H4 (cell line): ENCODE results near the gene SYT12. TPM values are rescaled to one million over a fixed set of nuclear protein-coding genes. Genes with fewer than 3 reads are reported as not detected.
"Not testable (repeated sequence)": the region's sequence is repeated elsewhere in the genome, so short reads cannot be mapped to it uniquely, and the experiment has no call there.

ENCODE experiments used
- DNase-seq: peaks from one replicate; pipeline ENCODE4 v3.0.0-alpha.2; 2015; ENCODE audit warnings: low spot score
- total RNA-seq: library from RNA; depleted of rRNA; stranded (reverse); fragments of >200 nt; shearing (Covaris generic); gene quantifications from 2 replicates; pipeline ENCODE4 v1.2.3, GENCODE V29; 2014

Gene SYT12
- total RNA-seq, 1 experiment from 2014 or later = not detected

DNA sequence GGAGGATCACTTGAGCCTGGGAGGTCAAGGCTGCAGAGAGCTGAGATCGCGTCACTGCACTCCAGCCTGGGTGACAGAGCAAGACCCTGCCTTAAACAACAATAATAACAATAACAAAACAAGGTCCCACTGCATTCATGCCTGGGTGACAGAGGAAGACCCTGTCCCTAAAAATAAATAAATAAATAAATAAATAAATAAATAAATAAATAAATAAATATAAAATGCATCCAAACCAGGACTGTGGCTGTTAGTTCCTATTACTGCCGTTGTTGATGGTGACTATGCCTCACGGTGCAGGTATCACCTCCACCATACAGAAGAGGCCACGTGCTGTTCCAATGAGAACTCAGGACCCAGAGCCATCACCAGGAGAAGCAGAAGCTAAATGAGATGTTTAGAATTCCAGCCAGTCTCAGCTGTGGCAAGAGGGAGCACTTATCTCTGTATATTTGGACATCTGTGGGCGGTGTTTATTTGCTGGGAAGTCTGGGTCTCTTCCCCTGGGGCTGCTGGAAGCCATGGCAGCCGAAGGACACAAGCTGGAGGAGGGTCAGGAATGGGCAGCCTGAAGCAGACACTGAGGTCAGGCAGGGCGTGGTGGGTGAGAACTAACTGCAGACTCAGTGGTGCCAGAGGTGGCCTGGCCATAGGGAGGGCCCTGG is 26.2 kb upstream of the SYT12 start:
- DNase-seq = peak; percentile 44

DNA sequence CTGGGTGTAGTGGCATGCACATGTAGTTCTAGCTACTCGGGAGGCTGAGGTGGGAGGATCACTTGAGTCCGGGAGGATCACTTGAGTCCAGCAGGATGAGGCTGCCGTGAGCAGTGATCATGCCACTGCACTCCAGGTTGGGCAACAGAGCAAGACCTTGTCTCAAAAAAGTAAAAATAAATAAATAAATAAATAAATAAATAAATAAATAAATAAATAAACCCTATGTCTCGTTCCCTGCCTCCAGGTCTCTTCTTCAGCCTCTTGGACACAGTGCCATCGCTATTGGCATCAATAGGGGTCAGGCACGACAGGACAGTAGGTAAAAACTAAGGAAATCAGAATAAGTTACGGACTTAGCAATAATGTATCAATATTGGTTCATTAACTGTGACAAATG is 23.4 kb upstream of the SYT12 start:
- no peak for DNase-seq

DNA sequence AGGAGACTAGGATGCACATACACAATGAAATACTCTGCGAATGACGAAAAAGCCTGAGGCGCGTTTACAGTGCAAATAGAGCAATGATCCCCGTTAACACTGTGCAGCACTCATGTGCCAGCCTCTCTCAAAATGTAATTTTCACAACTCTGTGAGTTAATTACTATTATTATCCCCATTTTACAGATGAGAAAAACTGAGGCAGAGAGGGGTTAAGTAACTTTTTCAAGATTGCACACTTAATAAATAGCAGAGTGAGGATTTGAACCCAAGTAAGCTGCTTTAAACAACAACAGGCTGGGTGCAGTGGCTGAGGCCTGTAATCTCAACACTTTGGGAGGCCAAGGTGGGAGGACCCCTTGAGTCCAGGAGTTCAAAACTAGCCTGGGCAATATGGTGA is 21.6 kb upstream of the SYT12 start:
- no peak for DNase-seq

DNA sequence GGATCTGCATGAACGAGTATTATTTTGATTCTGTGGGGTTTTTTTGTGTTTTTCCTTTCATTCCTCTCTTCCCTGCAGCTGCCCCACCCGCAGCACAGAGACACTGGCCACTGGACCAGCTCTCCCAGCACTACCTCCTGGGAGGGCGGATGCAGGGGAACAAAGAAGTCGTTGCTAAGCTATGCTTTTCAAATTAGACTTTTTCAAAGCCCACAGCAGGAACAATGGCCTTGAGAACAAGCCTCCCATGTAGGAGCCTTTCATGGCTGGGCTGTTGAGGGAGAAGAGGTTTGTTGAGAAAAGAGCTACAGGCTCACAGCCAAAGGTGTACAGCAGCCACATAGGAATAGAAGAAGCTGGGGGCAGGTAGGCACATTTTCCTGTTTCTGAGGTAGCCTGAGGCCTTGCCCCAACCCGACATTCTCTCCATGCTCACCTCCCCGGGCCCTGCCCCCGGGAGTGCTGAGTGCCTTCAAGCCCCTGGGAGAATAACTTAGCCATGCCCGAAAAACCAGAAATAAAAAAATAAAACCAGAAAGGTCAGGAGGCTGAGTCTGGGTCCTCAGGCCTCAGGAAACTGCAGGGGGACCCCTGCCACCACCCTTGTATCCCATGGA is 20.5 kb upstream of the SYT12 start:
- no peak for DNase-seq

DNA sequence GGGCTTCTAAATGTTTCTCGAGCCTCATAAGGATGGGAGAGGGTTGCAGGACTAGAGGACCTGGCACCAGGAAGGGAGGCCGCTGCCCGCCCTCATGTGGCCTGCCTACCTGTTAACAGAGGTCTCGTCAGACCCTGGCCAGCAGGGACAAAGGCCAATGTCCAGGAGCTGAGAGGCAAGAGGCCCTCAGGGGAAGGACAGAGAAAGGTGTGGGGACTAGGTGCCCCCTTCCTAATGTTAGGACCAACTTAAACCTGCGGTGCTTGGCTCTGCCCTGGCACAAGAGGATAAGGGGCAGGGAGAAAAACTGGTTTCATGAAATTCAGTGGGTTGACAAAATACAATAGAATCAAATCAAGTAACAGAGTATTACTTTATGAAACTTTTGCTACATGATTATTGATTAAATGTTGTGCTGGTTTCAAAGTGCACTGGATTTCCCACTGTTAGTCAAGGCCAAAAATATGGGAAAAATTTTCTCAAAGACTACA is 20.0 kb upstream of the SYT12 start:
- no peak for DNase-seq

DNA sequence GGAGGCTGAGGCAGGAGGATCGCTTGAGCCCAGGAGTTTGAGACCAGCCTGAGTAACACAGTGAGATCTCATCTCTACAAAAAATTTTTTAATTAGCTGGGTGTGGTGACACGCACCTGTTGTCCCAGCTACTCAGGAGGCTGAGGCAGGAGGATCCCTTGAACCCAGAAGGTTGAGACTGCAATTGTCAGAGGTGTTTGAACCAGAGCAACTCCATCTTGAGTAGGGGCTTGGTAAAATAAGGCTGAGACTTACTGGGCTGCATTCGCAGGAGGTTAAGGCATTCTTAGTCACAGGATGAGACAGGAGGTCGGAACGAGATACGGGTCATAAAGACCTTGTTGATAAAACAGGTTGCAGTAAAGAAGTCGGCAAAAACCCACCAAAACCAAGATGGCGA is 17.7 kb upstream of the SYT12 start:
- DNase-seq = not testable (repeated sequence)

DNA sequence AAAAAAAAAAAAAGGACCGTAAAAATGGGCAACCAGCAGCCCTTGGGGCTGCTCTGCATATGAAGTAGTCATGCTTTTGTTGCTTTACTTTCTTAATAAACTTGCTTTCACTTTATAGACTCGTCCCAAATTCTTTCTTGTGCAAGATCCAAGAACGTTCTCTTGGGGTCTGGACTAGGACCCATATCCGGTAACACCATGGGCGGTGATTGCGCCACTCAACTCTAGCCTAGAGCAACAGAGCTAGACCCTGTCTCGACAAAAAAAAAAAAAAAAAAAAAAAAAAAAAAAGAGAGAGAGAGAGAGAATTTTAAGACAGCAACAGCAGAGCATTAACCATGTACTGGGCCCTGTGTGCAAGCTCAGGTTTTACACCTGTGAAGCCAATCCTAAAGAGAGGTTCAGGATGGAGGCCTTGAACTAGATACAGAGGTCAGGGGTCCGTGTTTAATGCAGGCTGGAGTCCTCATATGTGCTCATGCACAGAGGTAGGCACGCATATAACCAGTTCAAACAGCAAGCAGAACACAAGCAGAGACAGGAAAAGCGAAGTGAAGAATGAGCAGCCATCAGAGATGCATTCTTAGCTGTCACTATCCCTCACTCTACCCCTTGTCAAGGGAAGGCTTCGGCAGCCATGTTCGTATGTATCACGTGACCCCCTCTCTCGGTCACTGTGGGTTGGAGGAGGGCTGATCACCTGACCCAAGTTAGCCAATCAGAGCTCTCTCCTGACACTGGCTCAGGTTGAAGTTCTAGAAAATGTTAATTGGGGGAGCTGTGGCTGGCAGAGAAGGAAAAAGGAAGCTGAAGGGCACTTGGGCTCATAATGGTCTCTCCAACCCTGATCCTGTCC is 16.7 kb upstream of the SYT12 start:
- DNase-seq = peak; percentile 77

DNA sequence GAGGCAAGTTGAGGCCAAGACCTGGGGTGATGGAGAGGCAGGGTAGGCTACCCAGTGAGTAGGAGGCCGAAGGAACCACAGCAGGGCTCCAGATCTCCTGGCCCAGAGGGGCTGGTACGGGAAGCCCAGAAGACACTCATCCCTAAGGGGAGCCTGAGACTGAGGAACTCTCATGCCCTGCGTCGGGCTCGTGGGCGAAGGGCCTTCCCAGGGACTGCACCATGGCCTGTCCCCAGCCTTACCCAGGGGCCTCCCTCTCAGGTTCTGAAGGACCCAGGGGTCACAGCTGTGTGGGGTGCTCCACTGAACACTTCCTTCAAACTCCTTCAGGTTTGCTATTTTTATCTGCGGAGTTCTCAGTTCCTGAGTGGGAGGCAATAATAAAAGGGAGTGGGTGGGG is 15.8 kb upstream of the SYT12 start:
- DNase-seq = no peak

DNA sequence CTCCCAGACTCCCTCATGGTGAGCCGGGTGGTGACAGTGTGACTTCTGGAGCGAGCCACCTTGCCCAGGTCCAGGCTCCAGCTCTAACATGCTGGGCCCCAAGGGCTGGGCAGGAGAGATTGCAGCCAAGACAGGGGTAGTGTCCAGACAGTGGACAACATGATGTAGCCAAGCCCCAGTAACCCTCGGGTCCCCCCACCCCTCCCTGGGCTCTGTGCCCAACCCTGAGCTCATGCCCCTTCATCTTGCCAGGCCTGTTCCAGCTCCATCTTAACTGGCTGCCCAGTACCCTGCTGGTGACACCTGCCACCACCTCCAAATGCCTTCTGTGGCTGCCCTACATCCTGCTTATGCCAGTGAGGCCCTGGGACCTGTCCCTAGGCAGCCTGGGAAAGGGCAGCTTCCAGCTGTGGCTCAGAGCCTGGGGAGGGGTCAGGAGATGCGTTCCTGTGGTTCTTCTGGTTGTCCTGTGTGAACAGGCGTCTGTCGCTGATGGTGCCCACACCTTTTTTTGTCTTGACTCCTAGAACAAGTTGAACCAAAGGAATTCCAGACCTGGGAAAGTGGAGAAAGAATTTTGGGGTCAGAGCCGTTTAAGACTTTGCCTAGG is 12.5 kb upstream of the SYT12 start:
- no peak for DNase-seq

DNA sequence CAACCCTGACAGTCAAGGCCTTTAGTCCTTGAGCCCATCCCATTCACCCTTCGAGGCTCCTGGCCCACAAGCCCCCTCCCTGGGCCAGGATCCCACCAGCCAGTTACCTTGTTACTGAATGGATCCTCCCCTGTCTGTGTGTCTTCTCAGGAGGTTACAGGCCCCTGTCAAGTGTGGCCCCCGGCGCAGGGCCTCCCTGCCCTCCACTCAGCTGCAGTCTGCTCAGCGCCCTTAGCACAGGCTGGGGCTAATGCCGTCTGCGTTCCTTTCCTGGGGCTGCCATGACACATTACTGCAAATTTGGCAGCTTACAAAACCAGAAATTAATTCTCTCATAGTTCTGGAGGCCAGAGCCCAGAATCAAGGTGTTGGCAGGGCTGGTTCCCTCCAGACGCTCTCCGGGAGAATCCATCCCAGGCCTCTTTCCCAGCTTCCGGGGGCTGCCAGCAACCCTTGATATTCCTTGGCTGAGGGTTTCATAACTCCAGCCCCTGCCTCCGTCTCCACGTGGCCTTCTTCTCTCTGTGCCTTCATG is 9.4 kb upstream of the SYT12 start:
- DNase-seq = no peak

DNA sequence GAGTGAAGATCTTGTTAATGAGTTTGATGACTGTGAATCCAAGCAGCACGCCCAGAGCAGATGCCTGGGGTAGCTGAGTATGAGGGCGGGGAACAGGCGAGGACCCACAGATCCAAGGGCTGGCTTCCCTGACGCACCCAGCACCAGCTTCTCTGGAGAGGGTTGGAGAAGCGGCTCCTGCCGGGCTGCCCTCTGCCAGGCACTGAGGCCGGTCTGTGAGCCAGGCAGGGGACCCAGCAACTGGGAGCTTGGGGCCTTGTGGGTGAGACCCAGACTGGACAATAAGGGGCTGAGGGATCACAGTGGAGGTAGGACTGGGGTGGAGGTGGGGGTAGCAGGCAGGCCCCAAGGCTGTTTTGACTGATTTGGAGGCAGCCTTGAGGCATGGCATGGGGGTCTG is 8.6 kb upstream of the SYT12 start:
- DNase-seq = no peak

DNA sequence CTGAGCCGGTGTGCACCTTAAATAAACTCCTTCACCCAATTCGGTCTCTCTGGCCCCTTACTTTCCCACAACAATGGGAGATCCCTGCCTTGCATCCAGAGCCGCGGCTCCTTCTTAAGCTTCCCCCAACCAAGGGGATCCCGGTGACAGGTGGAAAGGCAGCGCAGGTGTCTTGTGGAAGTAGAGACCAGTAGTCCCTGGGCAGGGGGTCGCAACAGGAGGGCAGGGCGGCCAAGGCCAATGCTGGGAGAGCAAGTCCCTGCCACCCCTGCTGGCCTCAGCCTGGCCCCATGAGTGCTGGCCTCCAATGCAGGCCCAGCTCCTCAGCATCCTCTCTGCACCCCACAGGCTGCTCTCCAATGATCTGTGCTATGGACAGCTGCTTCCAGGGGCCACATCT is 7.9 kb upstream of the SYT12 start:
- DNase-seq = no peak

DNA sequence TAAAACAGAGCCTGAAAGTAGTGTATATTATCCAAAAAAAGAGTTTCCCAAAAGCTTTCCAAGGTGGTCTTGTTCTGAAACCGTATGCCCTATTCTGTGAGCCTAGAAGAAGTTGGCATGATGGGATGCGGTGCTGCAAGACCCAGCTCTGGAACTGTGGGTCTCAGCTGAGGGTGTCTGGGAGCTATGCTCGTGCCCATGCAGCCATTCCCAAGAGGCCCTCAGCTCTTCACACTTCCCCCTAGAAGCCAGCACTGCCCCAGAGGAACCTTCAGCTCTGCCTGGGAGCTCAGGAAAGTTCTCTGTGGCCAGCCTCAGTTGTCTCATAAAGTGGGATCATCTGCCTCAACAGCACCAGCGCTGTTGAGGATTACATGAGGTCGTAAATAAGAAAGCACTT is 6.4 kb upstream of the SYT12 start:
- no peak for DNase-seq

DNA sequence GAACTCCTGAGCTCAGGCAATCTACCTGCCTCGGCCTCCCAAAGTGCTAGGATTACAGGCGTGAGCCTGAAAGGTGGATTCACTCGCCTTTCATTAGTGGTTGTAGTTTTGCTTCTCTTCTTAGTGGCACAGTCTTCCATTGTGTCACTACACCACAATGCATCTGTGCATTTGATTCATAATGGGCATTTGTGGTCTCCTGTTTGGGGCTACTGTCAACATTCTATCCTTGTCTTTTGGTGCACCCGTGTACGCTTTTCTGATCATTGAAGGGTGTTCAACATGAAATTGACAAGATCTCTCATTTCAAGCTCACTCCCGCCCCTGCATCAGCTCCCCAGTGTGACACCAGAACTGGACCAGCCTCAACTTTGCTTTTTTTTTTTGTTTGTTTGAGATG is 2.0 kb upstream of the SYT12 start:
- no peak for DNase-seq

DNA sequence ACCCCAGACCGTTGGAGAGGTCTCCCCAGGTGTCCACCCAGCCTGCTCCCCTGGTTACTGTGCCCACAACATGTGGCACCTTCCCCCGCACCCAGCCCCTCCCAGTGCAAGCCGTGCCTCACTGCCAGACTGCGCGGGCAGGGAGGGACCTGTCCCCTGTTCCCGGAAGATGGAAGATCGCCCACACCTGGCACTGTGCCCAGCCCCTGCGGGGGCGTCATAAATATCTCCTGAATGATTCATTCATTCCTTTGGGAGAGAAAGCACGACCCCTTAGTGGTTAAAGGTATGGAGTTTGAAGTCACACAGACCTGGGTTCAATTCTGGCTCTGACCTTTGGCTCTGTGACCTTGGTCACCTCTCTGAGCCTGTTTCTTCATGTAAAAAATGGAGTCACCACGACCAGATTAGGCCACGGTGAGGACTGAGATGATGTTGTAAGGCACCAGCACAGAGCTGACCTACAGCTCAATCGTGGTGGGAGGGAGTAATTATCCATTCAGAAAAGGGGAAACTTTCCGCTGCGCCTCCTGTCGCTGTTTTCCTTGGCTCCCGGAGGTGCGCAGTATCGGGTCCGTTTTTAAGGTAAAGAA is 497 bp upstream of the SYT12 start:
- peak; percentile 66 for DNase-seq

DNA sequence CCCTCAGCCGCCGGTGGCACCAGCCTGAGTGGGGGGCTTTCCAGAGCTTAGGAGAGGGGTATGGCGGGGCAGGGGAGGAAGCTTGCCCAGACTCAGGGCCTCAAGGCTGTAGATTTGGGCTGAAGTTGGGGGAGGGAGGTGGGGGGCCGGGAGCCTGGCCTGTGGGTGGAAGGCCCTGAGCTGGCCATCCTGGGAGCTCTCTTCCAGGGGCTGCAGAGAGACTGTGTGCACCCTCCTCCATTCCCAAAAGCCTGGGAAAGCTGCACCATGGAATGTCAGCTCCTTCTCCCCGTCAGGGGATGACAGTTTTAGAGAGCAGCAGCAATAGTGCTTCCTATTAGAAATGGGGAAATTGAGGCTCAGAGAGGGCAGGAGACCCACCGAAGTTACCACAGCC is 1.0 kb downstream of the SYT12 start:
- DNase-seq = no peak

DNA sequence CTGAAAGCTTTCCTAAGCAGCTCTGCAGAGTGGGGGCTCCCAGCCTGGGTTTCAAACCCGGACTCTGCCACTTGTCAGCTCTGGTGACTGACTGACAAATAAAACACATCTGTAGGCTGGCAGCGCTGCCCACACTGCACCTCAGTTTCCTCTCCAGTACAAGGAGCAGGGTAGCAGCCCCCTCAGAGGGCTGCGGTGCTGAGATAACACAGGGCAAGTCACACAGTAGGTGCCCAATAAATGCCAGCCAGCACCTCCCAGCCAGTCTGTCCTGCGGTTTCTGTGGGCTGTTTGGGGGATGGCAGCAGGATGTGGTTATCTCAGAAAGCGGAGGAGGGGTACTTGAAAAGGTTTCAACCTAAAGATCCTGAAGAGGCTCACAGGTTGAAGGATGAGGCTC is 1.5 kb downstream of the SYT12 start:
- peak; percentile 69 for DNase-seq

DNA sequence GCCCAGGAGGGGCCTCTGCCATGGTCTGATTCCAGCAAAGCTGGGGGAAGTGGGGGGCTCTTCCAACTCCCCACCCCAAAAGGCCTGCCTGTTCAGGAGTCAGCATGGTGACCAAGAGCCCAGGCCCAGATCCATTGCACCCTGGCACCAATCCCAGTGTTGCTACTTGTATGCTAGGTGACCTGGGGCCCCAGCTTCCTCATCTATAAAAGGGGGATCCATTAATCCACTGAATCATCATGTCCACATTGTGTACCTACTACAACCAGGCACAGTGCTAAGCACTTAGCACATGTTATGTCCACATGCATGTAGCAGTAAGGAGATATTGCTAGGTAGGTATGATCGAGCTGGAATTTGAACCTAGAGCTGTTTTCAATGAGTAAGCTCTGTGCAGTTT is 2.0 kb downstream of the SYT12 start:
- DNase-seq = no peak

DNA sequence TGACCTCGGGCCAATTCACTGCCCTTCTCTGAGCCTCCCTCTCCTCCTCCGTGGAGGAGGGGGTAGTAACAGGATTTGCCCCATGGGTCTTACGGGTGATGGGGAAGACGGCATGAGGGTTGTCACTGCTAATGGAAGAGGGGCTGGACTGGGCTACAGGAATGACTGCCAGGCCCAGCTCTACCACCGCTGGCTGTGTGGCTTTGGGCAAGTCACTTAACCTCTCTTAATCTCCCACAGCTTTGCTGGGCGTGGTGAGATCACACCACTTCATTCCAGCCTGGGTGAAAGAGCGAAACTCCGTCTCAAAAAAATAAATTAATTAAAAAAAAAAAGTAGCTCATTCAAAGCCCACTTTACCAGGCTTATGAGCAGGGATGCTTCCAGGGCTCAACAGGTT is 2.8 kb downstream of the SYT12 start:
- no peak for DNase-seq

DNA sequence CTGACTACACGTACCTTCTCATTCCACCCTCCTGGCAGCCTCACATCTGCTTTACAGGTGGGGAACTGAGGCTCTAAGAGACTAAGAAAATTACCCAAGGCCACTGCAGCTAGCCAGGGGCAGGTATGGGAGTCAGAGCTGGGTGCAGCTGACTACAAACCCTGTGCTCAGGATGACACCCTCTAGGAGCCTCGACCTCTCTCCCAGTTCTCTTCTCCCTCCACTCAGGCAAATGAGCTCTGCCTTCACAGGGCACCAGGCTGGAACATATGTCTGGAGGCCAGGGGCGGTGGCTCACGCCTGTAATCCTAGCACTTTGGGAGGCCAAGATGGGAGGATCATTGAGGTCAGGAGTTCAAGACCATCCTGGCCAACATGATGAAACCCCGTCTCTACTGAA is 4.0 kb downstream of the SYT12 start:
- DNase-seq = no peak

DNA sequence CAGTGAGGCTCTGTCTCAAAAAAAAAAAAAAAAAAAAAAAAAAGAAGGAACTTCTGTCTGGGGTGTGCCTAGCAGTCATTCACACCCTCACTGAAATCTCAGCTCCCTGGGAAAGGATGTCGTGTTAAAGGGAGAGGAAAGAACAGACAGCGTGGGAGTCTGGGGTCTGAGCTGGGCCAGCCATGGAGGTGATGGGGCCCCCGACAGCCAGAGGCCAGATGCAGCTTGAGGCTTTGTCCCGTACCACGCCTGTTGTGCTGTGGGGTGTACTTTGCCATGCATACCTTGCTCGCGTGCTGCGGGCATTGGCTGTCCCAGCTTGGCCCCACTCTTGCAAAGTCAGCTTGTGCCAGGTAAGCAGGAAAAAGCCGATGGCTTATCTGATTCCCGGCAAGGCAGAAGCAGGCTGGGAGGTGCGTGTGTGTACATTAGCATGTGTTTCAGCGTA is 4.6 kb downstream of the SYT12 start:
- DNase-seq = no peak
